HEK293 (cell line): ENCODE results near the gene FAM228B.

ENCODE experiments used
- MEIS1 ChIP-seq: sonication (generic); formaldehyde crosslinking; IDR thresholded peaks from 2 replicates; pipeline ENCODE4 v1.8.1; 2022; ENCODE audit warnings: missing genetic modification reagents, mild to moderate bottlenecking, borderline replicate concordance
- SCRT1 ChIP-seq: fragments of 450-650 bp; formaldehyde crosslinking; IDR thresholded peaks from 2 replicates; pipeline ENCODE4 v1.5.1; 2016; ENCODE audit warnings: missing biosample characterization, missing genetic modification characterization, borderline replicate concordance
- ZNF138 ChIP-seq: fragments of 450-650 bp; formaldehyde crosslinking; IDR thresholded peaks from 2 replicates; pipeline ENCODE4 v1.5.1; 2016; ENCODE audit warnings: missing biosample characterization, missing genetic modification characterization, borderline replicate concordance
- ZNF248 ChIP-seq: fragments of 450-650 bp; formaldehyde crosslinking; IDR thresholded peaks from 2 replicates; pipeline ENCODE4 v1.5.1; 2017; ENCODE audit warnings: missing biosample characterization, missing genetic modification characterization
- ZNF350 ChIP-seq: fragments of 450-650 bp; formaldehyde crosslinking; IDR thresholded peaks from 2 replicates; pipeline ENCODE4 v1.5.0; 2017; ENCODE audit warnings: missing biosample characterization, mild to moderate bottlenecking, missing genetic modification characterization
- ZNF621 ChIP-seq: fragments of 450-650 bp; formaldehyde crosslinking; IDR thresholded peaks from 2 replicates; pipeline ENCODE4 v1.5.1; 2017; ENCODE audit warnings: missing biosample characterization, missing genetic modification characterization
- TF ChIP-seq, protein P1 (sequence below): fragments of 450-650 bp; formaldehyde crosslinking; IDR thresholded peaks from 2 replicates; pipeline ENCODE4 v1.5.1; 2016; ENCODE audit warnings: missing biosample characterization, missing genetic modification characterization, low read depth
- TF ChIP-seq, protein P2 (sequence below): fragments of 450-650 bp; formaldehyde crosslinking; IDR thresholded peaks from 2 replicates; pipeline ENCODE4 v1.5.1; 2016; ENCODE audit warnings: missing biosample characterization, missing genetic modification characterization
- TF ChIP-seq, protein P3 (sequence below): fragments of 450-650 bp; formaldehyde crosslinking; IDR thresholded peaks from 2 replicates; pipeline ENCODE4 v1.5.1; 2016; ENCODE audit warnings: missing biosample characterization, missing genetic modification characterization, borderline replicate concordance

DNA sequence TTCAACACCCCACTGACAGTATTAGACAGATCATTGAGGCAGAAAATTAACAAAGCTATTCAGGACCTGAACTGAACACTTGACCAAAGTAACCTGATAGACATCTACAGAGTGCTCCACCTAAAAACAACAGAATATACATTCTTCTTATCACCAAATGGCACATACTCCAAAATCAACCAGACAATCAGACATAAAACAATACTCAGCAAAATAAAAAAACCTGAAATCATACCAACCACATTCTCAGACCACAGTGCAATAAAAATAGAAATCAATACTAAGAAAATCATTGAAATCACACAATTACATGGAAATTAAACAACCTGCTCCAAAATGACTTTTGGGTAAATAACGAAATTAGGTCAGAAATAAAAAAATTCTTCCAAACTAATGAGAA, 15.9 kb upstream of the FAM228B start:
- TF ChIP-seq, protein P1, sequence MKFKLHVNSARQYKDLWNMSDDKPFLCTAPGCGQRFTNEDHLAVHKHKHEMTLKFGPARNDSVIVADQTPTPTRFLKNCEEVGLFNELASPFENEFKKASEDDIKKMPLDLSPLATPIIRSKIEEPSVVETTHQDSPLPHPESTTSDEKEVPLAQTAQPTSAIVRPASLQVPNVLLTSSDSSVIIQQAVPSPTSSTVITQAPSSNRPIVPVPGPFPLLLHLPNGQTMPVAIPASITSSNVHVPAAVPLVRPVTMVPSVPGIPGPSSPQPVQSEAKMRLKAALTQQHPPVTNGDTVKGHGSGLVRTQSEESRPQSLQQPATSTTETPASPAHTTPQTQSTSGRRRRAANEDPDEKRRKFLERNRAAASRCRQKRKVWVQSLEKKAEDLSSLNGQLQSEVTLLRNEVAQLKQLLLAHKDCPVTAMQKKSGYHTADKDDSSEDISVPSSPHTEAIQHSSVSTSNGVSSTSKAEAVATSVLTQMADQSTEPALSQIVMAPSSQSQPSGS (tag by site-specific recombination) = no peak
- TF ChIP-seq MEIS1 (CRISPR knock-in tag) = no peak
- TF ChIP-seq, protein P2, sequence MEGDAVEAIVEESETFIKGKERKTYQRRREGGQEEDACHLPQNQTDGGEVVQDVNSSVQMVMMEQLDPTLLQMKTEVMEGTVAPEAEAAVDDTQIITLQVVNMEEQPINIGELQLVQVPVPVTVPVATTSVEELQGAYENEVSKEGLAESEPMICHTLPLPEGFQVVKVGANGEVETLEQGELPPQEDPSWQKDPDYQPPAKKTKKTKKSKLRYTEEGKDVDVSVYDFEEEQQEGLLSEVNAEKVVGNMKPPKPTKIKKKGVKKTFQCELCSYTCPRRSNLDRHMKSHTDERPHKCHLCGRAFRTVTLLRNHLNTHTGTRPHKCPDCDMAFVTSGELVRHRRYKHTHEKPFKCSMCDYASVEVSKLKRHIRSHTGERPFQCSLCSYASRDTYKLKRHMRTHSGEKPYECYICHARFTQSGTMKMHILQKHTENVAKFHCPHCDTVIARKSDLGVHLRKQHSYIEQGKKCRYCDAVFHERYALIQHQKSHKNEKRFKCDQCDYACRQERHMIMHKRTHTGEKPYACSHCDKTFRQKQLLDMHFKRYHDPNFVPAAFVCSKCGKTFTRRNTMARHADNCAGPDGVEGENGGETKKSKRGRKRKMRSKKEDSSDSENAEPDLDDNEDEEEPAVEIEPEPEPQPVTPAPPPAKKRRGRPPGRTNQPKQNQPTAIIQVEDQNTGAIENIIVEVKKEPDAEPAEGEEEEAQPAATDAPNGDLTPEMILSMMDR (tag by site-specific recombination) = no peak
- TF ChIP-seq, protein P3, sequence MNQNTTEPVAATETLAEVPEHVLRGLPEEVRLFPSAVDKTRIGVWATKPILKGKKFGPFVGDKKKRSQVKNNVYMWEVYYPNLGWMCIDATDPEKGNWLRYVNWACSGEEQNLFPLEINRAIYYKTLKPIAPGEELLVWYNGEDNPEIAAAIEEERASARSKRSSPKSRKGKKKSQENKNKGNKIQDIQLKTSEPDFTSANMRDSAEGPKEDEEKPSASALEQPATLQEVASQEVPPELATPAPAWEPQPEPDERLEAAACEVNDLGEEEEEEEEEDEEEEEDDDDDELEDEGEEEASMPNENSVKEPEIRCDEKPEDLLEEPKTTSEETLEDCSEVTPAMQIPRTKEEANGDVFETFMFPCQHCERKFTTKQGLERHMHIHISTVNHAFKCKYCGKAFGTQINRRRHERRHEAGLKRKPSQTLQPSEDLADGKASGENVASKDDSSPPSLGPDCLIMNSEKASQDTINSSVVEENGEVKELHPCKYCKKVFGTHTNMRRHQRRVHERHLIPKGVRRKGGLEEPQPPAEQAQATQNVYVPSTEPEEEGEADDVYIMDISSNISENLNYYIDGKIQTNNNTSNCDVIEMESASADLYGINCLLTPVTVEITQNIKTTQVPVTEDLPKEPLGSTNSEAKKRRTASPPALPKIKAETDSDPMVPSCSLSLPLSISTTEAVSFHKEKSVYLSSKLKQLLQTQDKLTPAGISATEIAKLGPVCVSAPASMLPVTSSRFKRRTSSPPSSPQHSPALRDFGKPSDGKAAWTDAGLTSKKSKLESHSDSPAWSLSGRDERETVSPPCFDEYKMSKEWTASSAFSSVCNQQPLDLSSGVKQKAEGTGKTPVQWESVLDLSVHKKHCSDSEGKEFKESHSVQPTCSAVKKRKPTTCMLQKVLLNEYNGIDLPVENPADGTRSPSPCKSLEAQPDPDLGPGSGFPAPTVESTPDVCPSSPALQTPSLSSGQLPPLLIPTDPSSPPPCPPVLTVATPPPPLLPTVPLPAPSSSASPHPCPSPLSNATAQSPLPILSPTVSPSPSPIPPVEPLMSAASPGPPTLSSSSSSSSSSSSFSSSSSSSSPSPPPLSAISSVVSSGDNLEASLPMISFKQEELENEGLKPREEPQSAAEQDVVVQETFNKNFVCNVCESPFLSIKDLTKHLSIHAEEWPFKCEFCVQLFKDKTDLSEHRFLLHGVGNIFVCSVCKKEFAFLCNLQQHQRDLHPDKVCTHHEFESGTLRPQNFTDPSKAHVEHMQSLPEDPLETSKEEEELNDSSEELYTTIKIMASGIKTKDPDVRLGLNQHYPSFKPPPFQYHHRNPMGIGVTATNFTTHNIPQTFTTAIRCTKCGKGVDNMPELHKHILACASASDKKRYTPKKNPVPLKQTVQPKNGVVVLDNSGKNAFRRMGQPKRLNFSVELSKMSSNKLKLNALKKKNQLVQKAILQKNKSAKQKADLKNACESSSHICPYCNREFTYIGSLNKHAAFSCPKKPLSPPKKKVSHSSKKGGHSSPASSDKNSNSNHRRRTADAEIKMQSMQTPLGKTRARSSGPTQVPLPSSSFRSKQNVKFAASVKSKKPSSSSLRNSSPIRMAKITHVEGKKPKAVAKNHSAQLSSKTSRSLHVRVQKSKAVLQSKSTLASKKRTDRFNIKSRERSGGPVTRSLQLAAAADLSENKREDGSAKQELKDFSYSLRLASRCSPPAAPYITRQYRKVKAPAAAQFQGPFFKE (tag by site-specific recombination) = no peak
- no peak for TF ChIP-seq ZNF248 (tag by site-specific recombination)
- TF ChIP-seq SCRT1 (tag by site-specific recombination) = no peak
- no peak for TF ChIP-seq ZNF350
- TF ChIP-seq ZNF138 (tag by site-specific recombination) = no peak
- no peak for TF ChIP-seq ZNF621 (tag by site-specific recombination)
